Stomach (tissue), 4 donors: ENCODE data around the gene CDH12.

ENCODE experiments used
- CTCF ChIP-seq, 7 experiments: fragments of 450-650 bp in 4 of 7; fragments of 200-600 bp in 3 of 7; sonication (generic) in 3 of 7; IDR thresholded peaks; one replicate each; pipeline ENCODE4 v1.5.1; 2016 to 2019; ENCODE audit warnings: antibody characterized with exemption in 7 of 7, control low read depth in 2 of 7, mild to moderate bottlenecking in 1 of 7
- EP300 ChIP-seq: sonication (generic); formaldehyde crosslinking; IDR thresholded peaks from one replicate; pipeline ENCODE4 v1.6.1; 2017; ENCODE audit warnings: antibody characterized with exemption
- POLR2A ChIP-seq, 4 donors: fragments of 450-650 bp; IDR thresholded peaks; one replicate each; pipeline ENCODE4 v1.6.1; 2016; ENCODE audit warnings: antibody characterized with exemption in 4 of 4, control low read depth in 2 of 4, mild to moderate bottlenecking in 1 of 4, moderate library complexity in 1 of 4
- POLR2AphosphoS5 ChIP-seq, 3 donors: sonication (generic); formaldehyde crosslinking; IDR thresholded peaks; one replicate each; pipeline ENCODE4 v1.6.1; 2016; ENCODE audit warnings: antibody characterized with exemption in 3 of 3

DNA sequence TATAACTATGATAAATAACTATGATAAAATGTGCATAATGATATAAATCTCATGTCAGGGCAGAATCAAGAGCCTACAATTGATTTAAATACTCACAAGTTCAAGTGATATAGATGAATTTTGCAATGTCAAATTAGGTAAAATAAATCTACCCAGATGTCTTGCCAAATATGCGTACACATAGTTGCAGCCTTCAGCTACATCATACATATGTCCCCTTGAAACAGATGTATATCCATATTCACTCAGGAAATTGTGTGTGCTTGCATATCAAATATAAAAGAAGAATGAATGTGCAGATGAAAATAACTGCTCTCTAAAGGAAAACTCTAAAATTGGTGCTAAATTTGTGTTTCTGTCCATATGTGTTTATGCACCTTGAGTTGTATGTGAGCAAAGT lies 130.7 kb downstream of the CDH12 start:
- no peak for TF ChIP-seq CTCF (IDR thresholded peaks at IDR 0.05)
- TF ChIP-seq POLR2A (IDR thresholded peaks at IDR 0.05) = no peak
- no peak for TF ChIP-seq POLR2AphosphoS5 (IDR thresholded peaks at IDR 0.05)
- TF ChIP-seq EP300 = no peak
